Measurements from ENCODE around the gene TCOF1.
A peak's percentile ranks its signal among the peaks of the same experiment; 100 is the strongest.

TCOF1 gene

GRCh38 chr5:150411245-150411979 lies 53.9 kb downstream of the TCOF1 start:
- TF ChIP-seq MAX (IDR thresholded peaks at IDR 0.05) (no peak), EGR1 (IDR thresholded peaks at IDR 0.05) (no peak), CREB1 (IDR thresholded peaks at IDR 0.05; ENCODE audit: low read depth) (no peak; the same call in 1 of the 2 replicates), YY1 (IDR thresholded peaks at IDR 0.05; ENCODE audit: low read depth) (no peak), REST (IDR thresholded peaks at IDR 0.05; ENCODE audit: low read depth) (no peak), ZBTB7A (IDR thresholded peaks at IDR 0.05; ENCODE audit: low read depth) (no peak), CEBPB (IDR thresholded peaks at IDR 0.05) (no peak), FOXM1 (IDR thresholded peaks at IDR 0.05; ENCODE audit: borderline replicate concordance, low read depth) (no peak), TCF12 (IDR thresholded peaks at IDR 0.05; ENCODE audit: low read depth) (no peak), USF1 (IDR thresholded peaks at IDR 0.05) (no peak), NFIC (IDR thresholded peaks at IDR 0.05) (no peak), TAF1 (IDR thresholded peaks at IDR 0.05; ENCODE audit: low read depth) (no peak), TEAD4 (IDR thresholded peaks at IDR 0.05) (no peak)

- no peak for TF ChIP-seq FOXM1 (IDR thresholded peaks at IDR 0.05; ENCODE audit: borderline replicate concordance, low read depth)
- peak; percentile 88 for TF ChIP-seq CREB1 (IDR thresholded peaks at IDR 0.05; ENCODE audit: low read depth)
- no peak for TF ChIP-seq USF1 (IDR thresholded peaks at IDR 0.05)
- 0 out of 2 replicates have a peak, but pooled peaks have one; percentile 24 for TF ChIP-seq MAX (IDR thresholded peaks at IDR 0.05)
- 0 out of 2 replicates have a peak, but pooled peaks have one; percentile 59 for TF ChIP-seq ZBTB7A (IDR thresholded peaks at IDR 0.05; ENCODE audit: low read depth)
- no peak for TF ChIP-seq NFIC (IDR thresholded peaks at IDR 0.05)
- TF ChIP-seq CEBPB (IDR thresholded peaks at IDR 0.05): no peak
- no peak for TF ChIP-seq TAF1 (IDR thresholded peaks at IDR 0.05; ENCODE audit: low read depth)
- TF ChIP-seq EP300 (IDR thresholded peaks at IDR 0.05; ENCODE audit: borderline replicate concordance): no peak
- no peak for TF ChIP-seq YY1 (IDR thresholded peaks at IDR 0.05; ENCODE audit: low read depth)
- no peak for TF ChIP-seq RAD21 (IDR thresholded peaks at IDR 0.05; ENCODE audit: low read depth)
- no peak for TF ChIP-seq TCF12 (IDR thresholded peaks at IDR 0.05; ENCODE audit: low read depth)
- no peak for TF ChIP-seq TEAD4 (IDR thresholded peaks at IDR 0.05)
Measured at GRCh38 chr5:150412319-150413175, 55.0 kb downstream of the TCOF1 start, which contains the start of gene CD74. Gene CD74 (minus strand): TSS chr5:150412910. CDS start chr5:150412749, 161 bp downstream.

- TF ChIP-seq CEBPB (IDR thresholded peaks at IDR 0.05) (no peak), YY1 (IDR thresholded peaks at IDR 0.05; ENCODE audit: low read depth) (no peak), CREB1 (IDR thresholded peaks at IDR 0.05; ENCODE audit: low read depth) (no peak), USF1 (IDR thresholded peaks at IDR 0.05) (no peak), EGR1 (IDR thresholded peaks at IDR 0.05) (no peak), ZBTB7A (IDR thresholded peaks at IDR 0.05; ENCODE audit: low read depth) (no peak), NFIC (IDR thresholded peaks at IDR 0.05) (no peak), RAD21 (IDR thresholded peaks at IDR 0.05; ENCODE audit: low read depth) (no peak), FOXM1 (IDR thresholded peaks at IDR 0.05; ENCODE audit: borderline replicate concordance, low read depth) (no peak), TEAD4 (IDR thresholded peaks at IDR 0.05) (no peak)
Measured at GRCh38 chr5:150413176-150413901, 55.8 kb downstream of the TCOF1 start.

- TF ChIP-seq CREB1 (IDR thresholded peaks at IDR 0.05; ENCODE audit: low read depth): no peak
- no peak for TF ChIP-seq TEAD4 (IDR thresholded peaks at IDR 0.05)
- TF ChIP-seq REST (IDR thresholded peaks at IDR 0.05; ENCODE audit: low read depth): no peak
- TF ChIP-seq TCF12 (IDR thresholded peaks at IDR 0.05; ENCODE audit: low read depth): no peak
- no peak for TF ChIP-seq TAF1 (IDR thresholded peaks at IDR 0.05; ENCODE audit: low read depth)
- no peak for TF ChIP-seq NFIC (IDR thresholded peaks at IDR 0.05)
- TF ChIP-seq FOXM1 (IDR thresholded peaks at IDR 0.05; ENCODE audit: borderline replicate concordance, low read depth): no peak
- no peak for TF ChIP-seq EP300 (IDR thresholded peaks at IDR 0.05; ENCODE audit: borderline replicate concordance)
- no peak for TF ChIP-seq YY1 (IDR thresholded peaks at IDR 0.05; ENCODE audit: low read depth)
- no peak for TF ChIP-seq CEBPB (IDR thresholded peaks at IDR 0.05)
- TF ChIP-seq EGR1 (IDR thresholded peaks at IDR 0.05): no peak
- TF ChIP-seq RAD21 (IDR thresholded peaks at IDR 0.05; ENCODE audit: low read depth): no peak
- no peak for TF ChIP-seq MAX (IDR thresholded peaks at IDR 0.05)
- TF ChIP-seq ZBTB7A (IDR thresholded peaks at IDR 0.05; ENCODE audit: low read depth): no peak
- no peak for TF ChIP-seq USF1 (IDR thresholded peaks at IDR 0.05)
Measured at GRCh38 chr5:150419630-150420270, 62.3 kb downstream of the TCOF1 start.
